ENCODE data around the gene ANKRD10.

Gene ANKRD10

GRCh38 chr13:110828705-110829104 lies 86.2 kb downstream of the ANKRD10 start:
- no peak for DNase-seq
